Right lobe of liver (tissue), 4 donors: ENCODE data around the gene CBLN3.

ENCODE experiments used
- CTCF ChIP-seq, 4 donors: fragments of 200-600 bp in 3 of 4; fragments of 450-650 bp in 1 of 4; IDR thresholded peaks; one replicate each; pipeline versions ENCODE4 v1.5.1 to v1.8.0; 2016 to 2022; ENCODE audit warnings: antibody characterized with exemption in 4 of 4, mild to moderate bottlenecking in 2 of 4
- POLR2A ChIP-seq: fragments of 450-650 bp; IDR thresholded peaks from one replicate; pipeline ENCODE4 v1.6.1; 2017; ENCODE audit warnings: antibody characterized with exemption, mild to moderate bottlenecking
- donor health status: DM: no; HTN: no; CAD: no.
- donor health status: DM: no; HTN: no; CAD: no.
- donor health status: DM: no; HTN: yes; CAD: no.

- peak; percentile 55 to 71 (median 58) for TF ChIP-seq CTCF (IDR thresholded peaks at IDR 0.05)
- TF ChIP-seq POLR2A = no peak
These were observed 17.8 kb downstream of the CBLN3 start for GRCh38 chr14:24411443-24412389.
